ENCODE data around the gene DENND2A. TPM values are rescaled to one million over a fixed set of nuclear protein-coding genes. Genes with fewer than 3 reads are reported as not detected.
"Not testable (repeated sequence)": the region's sequence is repeated elsewhere in the genome, so short reads cannot be mapped to it uniquely, and the experiment has no call there.

The DENND2A gene
- total RNA-seq, 4 donors from 2014 or later = 0.73 to 2.6 (median 1.6) TPM

DNA sequence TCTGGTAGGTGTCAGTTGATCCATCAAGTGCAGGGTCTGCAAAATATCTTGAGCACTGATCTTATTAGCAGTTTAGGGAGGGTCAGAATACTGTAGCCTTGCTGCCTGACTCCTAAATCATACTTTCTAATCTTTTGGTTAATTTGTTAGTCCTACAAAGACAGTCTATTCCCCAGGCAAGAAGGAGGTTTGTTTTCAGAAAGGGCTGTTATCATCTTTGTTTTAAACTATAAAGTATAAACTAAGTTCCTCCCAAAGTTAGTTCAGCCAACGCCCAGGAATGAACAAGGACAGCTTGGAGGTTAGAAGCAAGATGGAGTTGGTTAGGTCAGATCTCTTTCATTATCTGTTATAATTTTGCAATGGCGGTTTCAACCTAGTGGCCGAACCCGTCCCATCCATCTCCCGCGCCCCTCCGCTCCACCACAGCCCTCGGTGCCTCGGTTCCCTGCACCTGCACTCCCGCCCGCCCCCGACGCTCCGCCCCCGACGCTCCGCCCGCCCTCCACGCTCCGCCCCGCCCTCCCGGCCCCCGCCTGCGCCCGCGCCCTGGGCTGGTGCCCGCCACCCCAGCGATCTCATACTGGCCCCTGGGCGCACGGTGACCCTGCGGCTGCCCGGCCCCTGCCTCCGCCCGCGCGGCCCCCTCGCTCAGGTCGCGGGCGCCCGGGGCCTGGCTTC, 31.9 kb upstream of the DENND2A start, which contains the start of gene ADCK2:
Gene ADCK2, plus strand, starts transcription at position 564 of the 681 bp plus-strand sequence. CDS start 386 bp downstream, outside the sequence.
- H3K4me3 ChIP-seq = peak within 1 kb of the TSS; percentile 66 to 89 (median 75)
- DNase-seq = peak; percentile 22 to 43
- in situ Hi-C loops (cut with MboI; ENCODE audit: low sequenced_read_pairs in 4 of 4) (no loop called here), intact Hi-C loops (cut with DNase I; ENCODE audit: low total_unique reads) (loop anchor here (1.0 to 10.0 kb wide), 4 partner anchors 16 to 862 kb away; partner anchors contain the start of gene NDUFB2)
- peaks cover 16 to 26% of the 10 kb centered on the region in 2 donors for H3K4me1 ChIP-seq
- no peaks in the 10 kb centered on the region for H3K27me3 ChIP-seq
- TF ChIP-seq, protein P1, sequence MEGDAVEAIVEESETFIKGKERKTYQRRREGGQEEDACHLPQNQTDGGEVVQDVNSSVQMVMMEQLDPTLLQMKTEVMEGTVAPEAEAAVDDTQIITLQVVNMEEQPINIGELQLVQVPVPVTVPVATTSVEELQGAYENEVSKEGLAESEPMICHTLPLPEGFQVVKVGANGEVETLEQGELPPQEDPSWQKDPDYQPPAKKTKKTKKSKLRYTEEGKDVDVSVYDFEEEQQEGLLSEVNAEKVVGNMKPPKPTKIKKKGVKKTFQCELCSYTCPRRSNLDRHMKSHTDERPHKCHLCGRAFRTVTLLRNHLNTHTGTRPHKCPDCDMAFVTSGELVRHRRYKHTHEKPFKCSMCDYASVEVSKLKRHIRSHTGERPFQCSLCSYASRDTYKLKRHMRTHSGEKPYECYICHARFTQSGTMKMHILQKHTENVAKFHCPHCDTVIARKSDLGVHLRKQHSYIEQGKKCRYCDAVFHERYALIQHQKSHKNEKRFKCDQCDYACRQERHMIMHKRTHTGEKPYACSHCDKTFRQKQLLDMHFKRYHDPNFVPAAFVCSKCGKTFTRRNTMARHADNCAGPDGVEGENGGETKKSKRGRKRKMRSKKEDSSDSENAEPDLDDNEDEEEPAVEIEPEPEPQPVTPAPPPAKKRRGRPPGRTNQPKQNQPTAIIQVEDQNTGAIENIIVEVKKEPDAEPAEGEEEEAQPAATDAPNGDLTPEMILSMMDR (IDR thresholded peaks at IDR 0.05 in 4 of 5, conservative IDR thresholded peaks at IDR 0.05 in 1 of 5) = no peak
- TF ChIP-seq POLR2A (IDR thresholded peaks at IDR 0.05) = peak in 1 of 2 donors; percentile 44
- H3K36me3 ChIP-seq = no peaks in the 10 kb centered on the region
- H3K9me3 ChIP-seq = no peaks in the 10 kb centered on the region
- ATAC-seq = peak; percentile 80 to 81
- peak within 1 kb of the TSS; percentile 69 to 83 (median 76) for H3K27ac ChIP-seq

DNA sequence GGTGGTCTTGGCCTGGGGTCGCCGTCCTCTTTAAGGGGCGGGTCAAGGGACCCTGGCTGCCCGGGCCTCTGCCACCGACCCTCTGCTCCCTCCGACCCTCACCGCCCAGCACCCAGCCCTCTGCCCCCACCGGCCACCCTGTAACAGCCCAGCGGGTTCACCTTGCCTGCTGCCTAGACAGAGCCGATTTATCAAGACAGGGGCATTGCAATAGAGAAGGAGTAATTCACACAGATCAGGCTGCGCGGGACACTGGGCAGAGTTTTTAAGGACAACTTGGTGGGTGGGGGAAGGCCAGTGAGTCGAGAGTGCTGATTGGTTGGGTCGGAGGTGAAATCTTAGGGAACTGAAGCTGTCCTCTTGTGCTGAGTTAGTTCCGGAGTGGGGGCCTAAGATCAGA, 31.4 kb upstream of the DENND2A start:
- DNase-seq = no peak
- ATAC-seq = no peak
- in situ Hi-C loops (cut with MboI; ENCODE audit: low sequenced_read_pairs in 4 of 4) (no loop called here), intact Hi-C loops (cut with DNase I; ENCODE audit: low total_unique reads) (loop anchor here (1.0 to 10.0 kb wide), 4 partner anchors 16 to 863 kb away; partner anchors contain the start of gene NDUFB2)
- Histone ChIP-seq H3K4me3 (peak overlapping the region in 1 of 4 donors; percentile 89), H3K36me3 (no peaks in the 10 kb centered on the region), H3K9me3 (no peaks in the 10 kb centered on the region), H3K4me1 (peaks cover 16 to 26% of the 10 kb centered on the region in 2 donors), H3K27me3 (no peaks in the 10 kb centered on the region), H3K27ac (no peak overlapping the region)
- no peak for TF ChIP-seq POLR2A (IDR thresholded peaks at IDR 0.05)
- TF ChIP-seq, protein P1 (IDR thresholded peaks at IDR 0.05 in 4 of 5, conservative IDR thresholded peaks at IDR 0.05 in 1 of 5) = no peak

DNA sequence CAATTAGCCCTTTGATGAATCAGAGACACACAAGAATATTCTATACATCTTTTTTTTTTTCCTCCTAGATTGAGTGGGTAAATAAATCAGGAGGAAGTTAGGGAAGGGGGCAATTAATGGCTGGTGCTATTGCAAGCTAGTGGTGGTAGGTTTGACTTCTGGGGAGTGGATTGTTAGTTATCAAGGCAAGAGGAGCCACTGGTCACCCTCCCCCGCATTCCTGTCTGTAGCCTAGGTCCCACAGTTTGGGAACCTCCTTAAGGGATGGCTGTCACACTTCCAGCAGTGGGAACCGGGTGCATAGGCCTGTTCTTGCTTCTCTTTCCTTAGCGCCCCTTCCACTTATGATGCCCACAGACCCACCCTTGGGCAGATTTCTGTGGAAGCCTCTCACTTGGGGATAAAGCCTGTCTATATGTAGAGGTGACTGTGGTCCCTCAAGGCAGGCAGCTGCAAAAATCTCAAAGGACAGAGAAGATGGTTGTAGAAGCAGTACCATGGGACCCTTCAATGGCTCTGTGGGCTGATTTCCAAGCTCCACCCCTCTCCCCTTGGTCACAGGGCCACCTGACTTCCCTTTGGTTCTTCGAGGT, 29.8 kb upstream of the DENND2A start:
- no peak for TF ChIP-seq POLR2A (IDR thresholded peaks at IDR 0.05)
- TF ChIP-seq, protein P1 (IDR thresholded peaks at IDR 0.05 in 4 of 5, conservative IDR thresholded peaks at IDR 0.05 in 1 of 5) = no peak
- intact Hi-C loops (cut with DNase I; ENCODE audit: low total_unique reads) = loop anchor here (5.0 to 10.0 kb wide), 2 partner anchors 257 to 864 kb away; no protein-coding TSS in a partner anchor
- no peak overlapping the region for H3K4me3 ChIP-seq
- in situ Hi-C loops (cut with MboI; ENCODE audit: low sequenced_read_pairs in 4 of 4) = no loop called here
- ATAC-seq = no peak
- DNase-seq = no peak
- H3K27ac ChIP-seq = no peak overlapping the region
- no peaks in the 10 kb centered on the region for H3K36me3 ChIP-seq
- H3K27me3 ChIP-seq = no peaks in the 10 kb centered on the region
- peaks cover 16 to 22% of the 10 kb centered on the region in 2 donors for H3K4me1 ChIP-seq
- H3K9me3 ChIP-seq = no peaks in the 10 kb centered on the region

DNA sequence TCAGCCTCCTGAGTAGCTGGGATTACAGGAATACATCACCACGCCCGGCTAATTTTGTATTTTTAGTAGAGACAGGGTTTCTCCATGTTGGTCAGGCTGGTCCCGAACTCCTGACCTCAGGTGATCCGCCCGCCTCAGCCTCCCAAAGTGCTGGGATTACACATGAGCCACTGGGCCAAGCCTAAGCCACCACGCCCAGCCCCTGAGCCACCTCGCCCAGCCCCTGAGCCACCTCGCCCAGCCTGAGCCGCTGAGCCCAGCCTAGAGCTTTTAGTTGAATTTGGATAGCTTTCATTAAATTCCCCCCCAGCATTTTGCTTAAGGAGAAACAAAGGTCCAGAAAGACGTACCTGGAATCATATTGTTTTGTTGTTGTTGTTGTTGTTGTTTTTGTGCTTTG, 29.2 kb upstream of the DENND2A start:
- H3K9me3 ChIP-seq; H3K27me3 ChIP-seq; H3K36me3 ChIP-seq; H3K4me3 ChIP-seq; DNase-seq; ATAC-seq; H3K27ac ChIP-seq; in situ Hi-C loops (cut with MboI; ENCODE audit: low sequenced_read_pairs in 4 of 4): not testable (repeated sequence)
- intact Hi-C loops (cut with DNase I; ENCODE audit: low total_unique reads) = loop anchor here (5.0 to 10.0 kb wide), 2 partner anchors 257 to 865 kb away; no protein-coding TSS in a partner anchor
- peaks cover 13 to 17% of the 10 kb centered on the region in 2 donors for H3K4me1 ChIP-seq

DNA sequence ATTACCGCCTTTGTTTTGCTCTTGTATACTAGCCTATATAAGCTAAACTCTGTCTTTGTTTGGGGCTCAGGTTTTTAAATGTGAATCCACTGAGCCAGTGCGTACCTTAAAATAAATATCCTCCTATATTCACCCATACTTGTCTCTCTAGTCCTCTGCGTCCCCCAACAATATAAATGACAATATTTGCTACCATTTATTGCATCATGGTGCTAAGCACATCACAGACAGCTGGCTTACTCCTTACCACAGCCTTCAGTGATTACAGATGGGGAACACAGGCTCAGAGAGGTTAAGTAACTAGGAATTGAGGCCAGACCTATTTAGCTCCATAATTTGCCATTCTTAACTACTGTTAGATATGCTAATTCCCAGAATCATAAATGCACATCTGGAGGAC, 28.7 kb upstream of the DENND2A start:
- intact Hi-C loops (cut with DNase I; ENCODE audit: low total_unique reads) = no loop called here
- no peak overlapping the region for H3K4me3 ChIP-seq
- no peaks in the 10 kb centered on the region for H3K9me3 ChIP-seq
- in situ Hi-C loops (cut with MboI; ENCODE audit: low sequenced_read_pairs in 4 of 4) = no loop called here
- no peaks in the 10 kb centered on the region for H3K36me3 ChIP-seq
- ATAC-seq = no peak
- no peak for DNase-seq
- peaks cover 8 to 15% of the 10 kb centered on the region in 2 donors for H3K4me1 ChIP-seq
- no peak overlapping the region for H3K27ac ChIP-seq
- no peak for TF ChIP-seq POLR2A (IDR thresholded peaks at IDR 0.05)
- TF ChIP-seq, protein P1 (IDR thresholded peaks at IDR 0.05 in 4 of 5, conservative IDR thresholded peaks at IDR 0.05 in 1 of 5) = no peak
- no peaks in the 10 kb centered on the region for H3K27me3 ChIP-seq
